C4-2B (cell line): ENCODE data around the gene CAMKK2.
"Not testable (repeated sequence)": the region's sequence is repeated elsewhere in the genome, so short reads cannot be mapped to it uniquely, and the experiment has no call there.

Experiments used
- ZFX ChIP-seq: fragments of 450-650 bp; IDR thresholded peaks from 2 replicates; pipeline ENCODE4 v1.6.1; 2017
- TF ChIP-seq, protein P1 (sequence below): fragments of 450-650 bp; conservative IDR thresholded peaks from 2 replicates; pipeline ENCODE4 v1.5.1; 2017; ENCODE audit warnings: mild to moderate bottlenecking

DNA sequence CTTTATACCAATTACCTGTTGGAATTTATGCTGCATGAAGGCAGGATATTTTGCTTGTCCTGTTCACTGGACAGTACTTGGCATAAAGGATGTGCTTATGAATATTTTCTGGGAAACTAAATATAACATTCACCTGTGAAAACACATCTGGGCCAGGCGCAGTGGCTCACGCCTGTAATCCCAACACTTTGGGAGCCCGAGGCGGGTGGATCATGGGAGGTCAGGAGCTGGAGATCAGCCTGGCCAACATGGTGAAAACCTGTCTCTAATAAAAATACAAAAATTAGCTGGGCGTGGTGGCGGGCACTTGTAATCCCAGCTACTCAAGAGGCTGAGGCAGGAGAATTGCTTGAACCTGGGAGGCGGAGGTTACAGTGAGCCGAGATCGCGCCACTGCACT, 87.9 kb downstream of the CAMKK2 start:
- TF ChIP-seq, protein P1, sequence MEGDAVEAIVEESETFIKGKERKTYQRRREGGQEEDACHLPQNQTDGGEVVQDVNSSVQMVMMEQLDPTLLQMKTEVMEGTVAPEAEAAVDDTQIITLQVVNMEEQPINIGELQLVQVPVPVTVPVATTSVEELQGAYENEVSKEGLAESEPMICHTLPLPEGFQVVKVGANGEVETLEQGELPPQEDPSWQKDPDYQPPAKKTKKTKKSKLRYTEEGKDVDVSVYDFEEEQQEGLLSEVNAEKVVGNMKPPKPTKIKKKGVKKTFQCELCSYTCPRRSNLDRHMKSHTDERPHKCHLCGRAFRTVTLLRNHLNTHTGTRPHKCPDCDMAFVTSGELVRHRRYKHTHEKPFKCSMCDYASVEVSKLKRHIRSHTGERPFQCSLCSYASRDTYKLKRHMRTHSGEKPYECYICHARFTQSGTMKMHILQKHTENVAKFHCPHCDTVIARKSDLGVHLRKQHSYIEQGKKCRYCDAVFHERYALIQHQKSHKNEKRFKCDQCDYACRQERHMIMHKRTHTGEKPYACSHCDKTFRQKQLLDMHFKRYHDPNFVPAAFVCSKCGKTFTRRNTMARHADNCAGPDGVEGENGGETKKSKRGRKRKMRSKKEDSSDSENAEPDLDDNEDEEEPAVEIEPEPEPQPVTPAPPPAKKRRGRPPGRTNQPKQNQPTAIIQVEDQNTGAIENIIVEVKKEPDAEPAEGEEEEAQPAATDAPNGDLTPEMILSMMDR, result not testable (repeated sequence)
- not testable (repeated sequence) for TF ChIP-seq ZFX
